WTC11 (cell line): ENCODE results near the gene AMDHD2.

ENCODE experiments used
- CTCF ChIP-seq: fragments of 200-600 bp; IDR thresholded peaks from 2 replicates; pipeline ENCODE4 v1.8.0; 2022; ENCODE audit warnings: antibody characterized with exemption
- E2F1 ChIP-seq: sonication (generic); formaldehyde crosslinking; IDR thresholded peaks from 2 replicates; pipeline ENCODE4 v1.8.0; 2022; ENCODE audit warnings: mild to moderate bottlenecking, missing genetic modification reagents
- E2F4 ChIP-seq: sonication (generic); formaldehyde crosslinking; IDR thresholded peaks from 2 replicates; pipeline ENCODE4 v1.8.1; 2022; ENCODE audit warnings: low read depth, mild to moderate bottlenecking, moderate library complexity, missing genetic modification reagents, borderline replicate concordance
- E2F5 ChIP-seq: sonication (generic); formaldehyde crosslinking; IDR thresholded peaks from 2 replicates; pipeline ENCODE4 v1.8.1; 2022; ENCODE audit warnings: mild to moderate bottlenecking, moderate library complexity, missing genetic modification reagents
- HMGXB4 ChIP-seq: sonication (generic); formaldehyde crosslinking; IDR thresholded peaks from 2 replicates; pipeline ENCODE4 v1.8.1; 2023; ENCODE audit warnings: mild to moderate bottlenecking, moderate library complexity, missing genetic modification reagents
- NR3C1 ChIP-seq: sonication (generic); formaldehyde crosslinking; conservative IDR thresholded peaks from 2 replicates; pipeline ENCODE4 v1.8.1; 2023; ENCODE audit warnings: low read depth, mild to moderate bottlenecking, missing genetic modification reagents
- SP1 ChIP-seq: sonication (generic); formaldehyde crosslinking; conservative IDR thresholded peaks from 2 replicates; pipeline ENCODE4 v1.8.1; 2022; ENCODE audit warnings: missing genetic modification reagents

GRCh38 chr16:2514333-2515179, 5.6 kb upstream of the AMDHD2 start:
- no peak for TF ChIP-seq E2F5 (CRISPR knock-in tag)
- TF ChIP-seq NR3C1 (CRISPR knock-in tag), result no peak
- no peak for TF ChIP-seq E2F4 (CRISPR knock-in tag)
- no peak for TF ChIP-seq CTCF
- TF ChIP-seq HMGXB4 (CRISPR knock-in tag), result no peak
- TF ChIP-seq E2F1 (CRISPR knock-in tag), result no peak
- TF ChIP-seq SP1 (CRISPR knock-in tag), result no peak
